Spinal cord (tissue), 10 donors: ENCODE data around the gene RAP1GAP2. TPM values are rescaled to one million over a fixed set of nuclear protein-coding genes. Genes with fewer than 3 reads are reported as not detected.

Experiments used
- DNase-seq, 6 donors: peaks; one replicate each; pipeline versions ENCODE4 v3.0.0 to v3.0.0-alpha.2; 2013 to 2015; ENCODE audit warnings: low spot score in 6 of 6, low read depth in 4 of 6
- H3K27ac ChIP-seq: one replicate; pipeline ENCODE4 v1.5.1; 2013; ENCODE audit warnings: low read depth, low read length, control low read depth
- H3K27me3 ChIP-seq: one replicate; pipeline ENCODE4 v1.6.1; 2013; ENCODE audit warnings: low read length; ENCODE audit not compliant: control insufficient read depth, insufficient read depth
- H3K36me3 ChIP-seq: one replicate; pipeline ENCODE4 v1.6.1; 2013; ENCODE audit warnings: low read length; ENCODE audit not compliant: control insufficient read depth, insufficient read depth
- H3K4me1 ChIP-seq: one replicate; pipeline ENCODE4 v1.6.1; 2013; ENCODE audit warnings: low read length; ENCODE audit not compliant: control insufficient read depth, insufficient read depth
- H3K4me3 ChIP-seq: one replicate; pipeline ENCODE4 v1.5.1; 2013; ENCODE audit warnings: low read depth, low read length, control low read depth
- H3K9me3 ChIP-seq: one replicate; pipeline ENCODE4 v1.6.1; 2013; ENCODE audit warnings: low read length; ENCODE audit not compliant: control insufficient read depth, insufficient read depth
- WGBS: methylation state at CpG from one replicate; pipeline ENCODE4 v1.1.5; 2013; ENCODE audit warnings: missing lambda C conversion rate; ENCODE audit not compliant: insufficient coverage; 5-methylcytosine and 5-hydroxymethylcytosine counted together
- polyA plus RNA-seq, 2 donors: library from polyadenylated mRNA; unstranded; fragments of 120-200 nt; gene quantifications; one replicate each; pipeline ENCODE4 v1.2.1, GENCODE V29; 2013; ENCODE audit not compliant: insufficient read length in 2 of 2
- total RNA-seq, 2 donors: library from RNA; depleted of rRNA in 1 of 2; stranded (reverse); fragments of 120-200 nt in 1 of 2; fragments of >200 nt in 1 of 2; gene quantifications; one replicate each; pipeline versions ENCODE4 v1.2.3 to v1.2.4, GENCODE V29; 2013 to 2014
- donor health status: healthy.

Gene RAP1GAP2
- total and polyA plus RNA-seq, 4 donors: 7.4 to 22.0 (median 16.1) TPM

DNA sequence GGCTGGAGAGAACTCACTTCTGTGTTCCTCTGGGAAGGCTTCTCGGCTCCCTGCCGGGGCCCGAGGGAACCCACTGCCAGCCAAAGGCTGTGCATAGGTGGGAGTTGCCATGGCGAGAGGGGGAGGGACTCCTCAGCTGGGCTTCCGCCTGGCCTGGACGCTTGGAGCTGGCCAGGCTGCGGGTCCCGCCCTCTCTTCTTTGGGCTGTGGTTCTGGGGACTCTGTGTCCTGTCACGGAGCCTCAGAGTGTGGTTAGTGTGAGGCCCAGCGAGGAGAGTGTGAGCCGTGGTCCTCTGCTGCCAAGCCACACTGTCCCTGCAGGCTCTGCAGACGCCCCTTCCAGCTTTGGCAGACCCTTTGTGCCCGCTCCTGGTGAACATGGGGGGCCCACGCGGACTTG is 144.1 kb downstream of the RAP1GAP2 start:
- H3K4me3 ChIP-seq: no peak overlapping the region
- peak overlapping the region; percentile 54 for H3K27ac ChIP-seq
- H3K27me3 ChIP-seq: no peaks in the 10 kb centered on the region
- H3K9me3 ChIP-seq: no peaks in the 10 kb centered on the region
- peaks cover 27% of the 10 kb centered on the region for H3K4me1 ChIP-seq
- H3K36me3 ChIP-seq: no peaks in the 10 kb centered on the region
- WGBS: 25% methylated on average over 15 of the region's 15 CpGs
- DNase-seq: peak in 5 of 6 donors; percentile 33 to 79 (median 48)

DNA sequence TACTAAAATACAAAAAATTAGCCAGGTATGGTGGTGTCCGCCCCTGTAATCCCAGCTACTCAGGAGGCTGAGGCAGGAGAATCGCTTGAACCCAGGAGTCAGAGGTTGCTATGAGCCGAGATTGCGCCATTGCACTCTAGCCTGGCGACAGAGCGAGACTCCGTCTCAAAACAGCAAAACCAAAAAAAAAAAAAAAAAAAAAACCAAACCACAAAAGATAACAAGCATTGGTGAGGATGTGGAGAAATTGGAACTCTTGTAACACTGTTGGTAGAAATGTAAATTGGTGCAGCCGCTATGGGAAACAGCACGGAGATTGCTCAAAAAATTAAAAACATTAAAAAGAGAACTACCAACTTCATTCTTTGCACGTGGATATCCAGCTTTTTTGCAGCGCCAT is 147.7 kb downstream of the RAP1GAP2 start:
- DNase-seq: no peak
- no peaks in the 10 kb centered on the region for H3K9me3 ChIP-seq
- peaks cover 18% of the 10 kb centered on the region for H3K4me1 ChIP-seq
- H3K27me3 ChIP-seq: no peaks in the 10 kb centered on the region
- WGBS: no CpG with 5 or more reads among the region's 11 CpGs
- no peaks in the 10 kb centered on the region for H3K36me3 ChIP-seq
- no peak overlapping the region for H3K27ac ChIP-seq
- no peak overlapping the region for H3K4me3 ChIP-seq

DNA sequence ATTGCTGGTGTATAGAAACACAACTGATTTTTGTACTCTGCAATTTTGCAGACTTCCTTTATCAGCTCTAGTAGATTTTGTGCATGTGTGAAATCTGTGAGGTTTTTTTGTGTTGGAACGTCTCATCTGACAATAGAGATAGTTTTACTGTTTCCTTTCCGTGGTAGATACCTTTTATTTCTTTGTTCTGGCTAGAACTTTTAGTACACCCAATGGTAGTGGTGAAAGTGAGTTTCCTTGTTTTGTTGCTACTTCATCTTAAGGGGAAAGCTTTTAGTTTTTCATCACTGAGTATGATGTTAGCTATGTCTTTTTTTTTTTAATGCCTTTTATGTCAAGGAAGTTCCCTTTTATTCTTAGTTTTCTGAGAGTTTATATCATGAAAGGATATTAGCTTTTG is 149.1 kb downstream of the RAP1GAP2 start:
- H3K4me3 ChIP-seq: no peak overlapping the region
- no CpG with 5 or more reads among the region's 2 CpGs for whole genome bisulfite sequencing
- no peaks in the 10 kb centered on the region for H3K36me3 ChIP-seq
- H3K9me3 ChIP-seq: no peaks in the 10 kb centered on the region
- no peak overlapping the region for H3K27ac ChIP-seq
- no peak for DNase-seq
- H3K27me3 ChIP-seq: no peaks in the 10 kb centered on the region
- peaks cover 6% of the 10 kb centered on the region for H3K4me1 ChIP-seq

DNA sequence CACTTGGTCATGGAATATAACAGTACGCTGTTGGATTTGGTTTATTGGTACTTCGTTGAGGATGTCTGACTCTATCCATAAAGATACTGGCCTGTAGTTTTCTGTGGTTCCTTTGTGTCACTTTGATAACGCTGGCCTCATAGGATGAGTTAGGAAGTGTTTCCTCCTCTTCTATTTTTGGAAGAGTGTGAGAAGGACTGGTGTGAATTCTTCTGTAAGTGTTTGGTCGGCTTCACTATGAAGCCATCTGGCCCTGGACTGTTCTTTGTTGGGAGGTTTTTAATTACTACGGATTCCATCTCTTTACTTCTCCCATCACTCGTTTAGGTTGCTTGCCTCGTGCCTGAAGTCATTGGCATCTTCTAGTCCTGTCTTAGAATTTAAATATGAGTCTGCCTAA is 149.9 kb downstream of the RAP1GAP2 start:
- Histone ChIP-seq H3K27me3 (no peaks in the 10 kb centered on the region), H3K9me3 (no peaks in the 10 kb centered on the region), H3K4me1 (no peaks in the 10 kb centered on the region), H3K27ac (no peak overlapping the region), H3K36me3 (no peaks in the 10 kb centered on the region), H3K4me3 (no peak overlapping the region)
- 90% methylated on average over 2 of the region's 7 CpGs for WGBS
- DNase-seq: peak in 1 of 6 donors; percentile 62

DNA sequence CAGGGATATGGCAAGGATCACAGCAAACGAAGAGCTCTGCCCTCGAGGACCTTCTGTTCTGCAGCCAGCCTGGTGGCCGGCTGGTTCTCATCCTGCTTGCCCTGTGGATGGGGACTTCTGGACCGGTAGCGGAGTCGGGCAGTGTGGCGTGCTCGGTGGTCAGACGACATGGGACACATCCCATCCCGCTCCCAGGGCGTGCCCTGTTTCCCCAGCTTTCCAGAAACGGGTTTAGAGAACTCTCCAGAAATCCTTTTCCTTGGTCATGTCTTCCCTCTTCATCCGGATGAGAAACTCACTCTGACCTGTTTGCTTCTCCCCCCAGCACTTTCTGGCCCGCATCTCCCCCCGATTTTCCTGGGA is 151.3 kb downstream of the RAP1GAP2 start:
- Histone ChIP-seq H3K36me3 (no peaks in the 10 kb centered on the region), H3K4me1 (no peaks in the 10 kb centered on the region), H3K4me3 (no peak overlapping the region), H3K27ac (no peak overlapping the region), H3K27me3 (no peaks in the 10 kb centered on the region), H3K9me3 (no peaks in the 10 kb centered on the region)
- 91% methylated on average over 14 of the region's 15 CpGs for WGBS
- DNase-seq: no peak

DNA sequence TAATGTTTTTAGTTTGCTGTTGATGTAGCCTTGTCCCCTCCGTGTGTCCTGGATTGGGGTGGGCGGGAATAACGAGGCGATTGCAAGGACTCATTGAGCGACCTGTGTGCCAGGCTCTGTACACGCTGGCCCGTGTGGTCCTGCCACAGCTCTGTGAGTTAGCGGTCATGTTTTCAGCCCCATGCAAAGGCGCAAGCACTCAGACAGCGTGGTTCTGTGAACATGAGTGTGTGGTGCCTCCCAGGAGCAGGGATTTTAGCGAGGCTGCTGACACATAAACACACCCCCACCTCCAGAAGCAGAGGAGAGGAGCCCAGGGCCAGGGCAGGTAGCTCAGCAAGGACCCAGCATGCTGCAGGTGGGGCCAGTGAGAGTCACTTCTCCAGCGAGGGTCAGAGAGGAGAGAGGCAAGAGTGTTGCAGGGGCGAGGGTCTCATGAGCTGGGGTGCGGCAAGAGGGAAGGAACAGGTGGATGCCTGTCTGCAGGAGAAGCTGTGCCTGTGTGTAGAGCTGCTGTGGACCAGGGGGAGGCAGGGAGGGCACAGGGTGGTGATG is 151.8 kb downstream of the RAP1GAP2 start:
- no peak overlapping the region for H3K4me3 ChIP-seq
- H3K9me3 ChIP-seq: no peaks in the 10 kb centered on the region
- H3K27me3 ChIP-seq: no peaks in the 10 kb centered on the region
- no peak overlapping the region for H3K27ac ChIP-seq
- H3K4me1 ChIP-seq: no peaks in the 10 kb centered on the region
- no peaks in the 10 kb centered on the region for H3K36me3 ChIP-seq
- no peak for DNase-seq
- WGBS: 79% methylated on average over 13 of the region's 14 CpGs

DNA sequence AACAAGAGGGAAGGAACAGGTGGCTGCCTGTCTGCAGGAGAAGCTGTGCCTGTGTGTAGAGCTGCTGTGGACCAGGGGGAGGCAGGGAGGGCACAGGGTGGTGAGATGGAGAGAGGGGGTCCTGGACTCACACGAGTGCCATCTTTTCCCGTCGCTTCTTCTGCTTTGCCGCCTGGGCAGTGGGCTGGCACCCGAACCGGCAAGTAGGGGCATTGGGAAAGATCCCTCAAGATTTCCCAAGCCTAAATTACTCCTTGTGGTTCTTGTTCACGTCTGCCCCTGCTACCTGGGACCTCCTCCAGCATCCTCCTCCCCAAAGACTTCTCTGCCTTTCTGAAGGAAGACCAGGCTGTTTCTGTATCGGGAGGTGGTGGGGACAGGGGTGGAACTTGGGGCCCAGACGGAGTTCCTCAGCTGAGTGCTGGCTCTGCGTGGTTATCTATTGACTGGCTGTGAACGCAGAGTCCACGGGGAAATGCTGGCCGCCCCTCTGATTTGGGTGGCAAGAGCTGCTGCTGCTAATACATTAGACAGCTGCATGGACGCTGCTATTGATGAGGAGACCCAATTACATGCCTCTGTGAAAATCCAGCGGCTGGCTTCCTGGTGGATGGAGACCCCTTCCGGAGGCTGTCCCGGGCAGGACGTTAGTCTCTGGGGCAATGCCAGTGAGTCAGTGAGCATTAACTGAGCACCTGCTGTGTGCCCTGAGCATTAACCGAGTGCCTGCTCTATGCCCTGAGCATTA is 152.7 kb downstream of the RAP1GAP2 start:
- Histone ChIP-seq H3K4me3 (no peak overlapping the region), H3K27me3 (no peaks in the 10 kb centered on the region), H3K4me1 (no peaks in the 10 kb centered on the region)

DNA sequence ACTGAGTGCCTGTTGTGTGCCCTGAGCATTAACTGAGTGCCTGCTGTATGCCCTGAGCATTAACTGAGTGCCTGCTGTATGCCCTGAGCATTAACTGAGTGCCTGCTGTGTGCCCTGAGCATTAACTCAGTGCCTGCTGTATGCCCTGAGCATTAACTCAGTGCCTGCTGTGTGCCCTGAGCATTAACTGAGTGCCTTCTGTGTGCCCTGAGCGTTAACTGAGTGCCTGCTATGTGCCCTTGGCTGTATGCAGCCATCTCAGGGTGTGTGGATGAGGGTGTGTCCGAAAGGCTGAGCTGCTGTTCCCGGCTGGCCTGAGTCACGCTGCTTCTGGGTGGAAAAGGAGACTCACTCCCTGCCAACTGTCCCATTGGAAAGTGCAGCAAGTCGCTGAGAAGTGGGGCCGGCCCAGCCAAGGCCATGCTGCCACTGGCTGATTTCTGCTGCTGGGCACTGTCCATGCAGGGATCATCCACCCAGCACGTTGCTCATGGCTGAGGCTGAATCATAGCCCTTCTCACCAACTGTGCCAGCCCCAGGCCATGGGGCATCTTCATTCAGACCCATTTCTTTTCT is 153.3 kb downstream of the RAP1GAP2 start:
- no peaks in the 10 kb centered on the region for H3K4me1 ChIP-seq
- no peak overlapping the region for H3K27ac ChIP-seq
- 85% methylated on average over 7 of the region's 7 CpGs for WGBS
- H3K4me3 ChIP-seq: no peak overlapping the region
- H3K9me3 ChIP-seq: no peaks in the 10 kb centered on the region
- H3K36me3 ChIP-seq: no peaks in the 10 kb centered on the region
- no peak for DNase-seq
- no peaks in the 10 kb centered on the region for H3K27me3 ChIP-seq

More for the DNA sequence above, 152.7 kb downstream of the RAP1GAP2 start:
- no peaks in the 10 kb centered on the region for H3K9me3 ChIP-seq
- no peaks in the 10 kb centered on the region for H3K36me3 ChIP-seq
- 81% methylated on average over 17 of the region's 19 CpGs for WGBS
- no peak overlapping the region for H3K27ac ChIP-seq
- no peak for DNase-seq

DNA sequence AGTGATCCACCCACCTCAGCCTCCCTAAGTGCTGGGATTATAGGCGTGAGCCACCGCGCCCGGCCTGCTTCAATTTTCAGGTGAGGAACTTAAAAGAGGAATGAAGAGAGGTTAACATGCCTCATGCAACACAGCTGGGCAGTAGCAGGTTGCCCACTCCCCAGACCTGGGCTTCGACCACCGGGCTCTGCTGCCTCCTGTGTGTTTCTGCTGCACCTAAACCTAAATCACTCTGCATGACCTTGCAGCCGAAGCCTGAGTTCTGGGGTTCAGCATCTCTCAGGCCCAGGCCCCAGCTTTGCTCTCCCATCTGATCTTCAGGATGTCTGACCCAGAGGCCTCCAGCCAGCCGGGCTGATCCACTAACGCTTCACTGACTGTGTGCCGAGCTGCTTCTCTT is 154.6 kb downstream of the RAP1GAP2 start:
- DNase-seq: no peak
- no peak overlapping the region for H3K27ac ChIP-seq
- 86% methylated on average over 10 of the region's 10 CpGs for WGBS

More for the DNA sequence above, 154.6 kb downstream of the RAP1GAP2 start:
- no peak overlapping the region for H3K4me3 ChIP-seq
- H3K27me3 ChIP-seq: no peaks in the 10 kb centered on the region
- no peaks in the 10 kb centered on the region for H3K9me3 ChIP-seq
- no peaks in the 10 kb centered on the region for H3K4me1 ChIP-seq
- no peaks in the 10 kb centered on the region for H3K36me3 ChIP-seq
